ENCODE data around the gene SMCO2.
A peak's percentile ranks its signal among the peaks of the same experiment; 100 is the strongest.

Gene SMCO2

GRCh38 chr12:27446436-27446835 is at the start of gene SMCO2:
SMCO2 (plus strand) TSS chr12:27446736; CDS start chr12:27470632, 23,896 bp downstream.
- DNase-seq = no peak

DNA sequence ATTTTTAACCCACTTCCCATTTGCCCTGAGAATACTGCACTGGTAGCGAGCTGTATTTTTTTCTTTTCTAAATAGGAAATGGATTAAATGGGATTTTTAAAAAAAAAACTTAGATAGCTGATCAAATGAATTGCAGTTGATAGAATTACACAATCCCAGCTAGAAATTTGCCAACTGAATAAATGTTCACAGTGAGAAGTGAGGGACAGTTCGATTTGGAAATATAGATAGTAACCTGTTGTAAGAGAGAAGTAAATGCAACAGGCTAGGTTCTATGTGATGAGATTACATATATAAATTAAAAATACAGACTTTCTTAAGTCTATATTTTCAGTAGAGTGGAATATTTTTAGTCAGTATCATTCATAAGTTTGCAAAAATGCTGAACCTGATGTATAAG is 48.1 kb upstream of the SMCO2 start:
- DNase-seq = no peak

DNA sequence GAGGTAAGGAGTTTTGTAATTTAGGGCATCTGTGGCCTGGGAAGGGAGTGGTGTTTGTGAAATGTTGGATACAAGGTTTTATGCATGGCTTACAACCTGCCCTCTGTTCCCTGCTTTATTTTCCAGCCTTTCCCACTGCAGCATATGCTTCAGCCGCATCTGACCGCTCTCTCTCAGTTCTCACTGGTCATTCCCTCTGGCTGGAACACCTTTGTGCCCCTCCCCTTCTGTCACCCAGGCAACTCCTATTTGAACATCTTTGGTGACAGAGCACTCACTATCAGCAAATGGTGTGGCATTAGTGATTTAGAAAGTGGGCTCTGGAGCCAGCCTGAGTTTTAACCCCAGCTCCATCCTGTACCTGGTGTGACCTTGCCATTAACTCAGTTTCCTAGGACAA is 47.5 kb upstream of the SMCO2 start:
- DNase-seq = no peak

GRCh38 chr12:27400856-27401354 is 45.6 kb upstream of the SMCO2 start:
- no peak for DNase-seq

- no peak for DNase-seq
These were observed 34.5 kb upstream of the SMCO2 start for GRCh38 chr12:27412047-27412446.

DNA sequence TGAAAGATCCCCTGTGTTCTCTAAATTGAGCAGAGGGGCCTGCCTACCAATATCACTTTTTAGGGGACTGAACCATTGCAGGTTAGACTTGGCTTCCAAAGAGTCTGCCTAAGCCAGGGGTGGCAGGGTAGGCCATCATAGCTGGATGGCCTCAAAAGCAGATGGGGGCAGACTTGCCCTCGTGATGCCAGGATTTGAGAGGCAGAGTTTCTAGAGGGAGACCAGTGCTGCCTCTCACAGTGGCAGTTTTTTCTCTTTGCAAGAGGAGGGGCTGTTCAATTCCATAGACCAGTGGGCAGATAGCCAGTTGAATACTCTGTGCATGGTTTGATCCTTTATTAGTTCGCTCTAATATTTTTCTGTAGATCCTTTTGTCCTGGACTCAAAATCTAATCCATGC is 23.8 kb upstream of the SMCO2 start:
- no peak for DNase-seq

DNA sequence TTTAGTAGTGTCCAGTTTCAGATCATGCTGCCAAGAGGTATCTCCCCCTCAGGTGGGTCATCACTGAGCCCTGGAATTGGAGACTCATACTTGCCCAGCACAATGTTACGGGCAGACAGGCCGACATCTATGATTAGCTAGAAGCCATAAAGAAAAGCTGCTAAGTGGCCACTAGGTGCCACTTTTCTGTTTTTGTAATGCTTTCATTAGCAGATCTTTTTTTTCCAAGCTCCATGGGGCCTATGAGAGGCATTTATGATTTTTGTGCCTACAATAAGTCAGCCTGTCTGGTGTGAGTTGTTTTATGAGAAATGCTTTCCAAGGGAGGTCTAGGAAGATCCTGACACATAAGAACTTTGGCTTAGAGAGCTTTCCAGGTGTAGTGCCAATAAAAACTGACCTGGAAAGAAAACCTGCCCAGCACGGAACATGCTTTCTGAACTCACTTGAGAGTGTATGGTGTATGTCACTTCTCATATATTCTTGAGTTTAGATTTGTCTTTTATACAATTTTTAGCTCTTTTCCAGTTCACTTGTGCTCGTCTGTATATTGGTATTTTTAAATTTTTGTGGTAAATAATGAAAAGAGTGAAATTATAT is 21.8 kb upstream of the SMCO2 start:
- DNase-seq = peak; percentile 12

DNA sequence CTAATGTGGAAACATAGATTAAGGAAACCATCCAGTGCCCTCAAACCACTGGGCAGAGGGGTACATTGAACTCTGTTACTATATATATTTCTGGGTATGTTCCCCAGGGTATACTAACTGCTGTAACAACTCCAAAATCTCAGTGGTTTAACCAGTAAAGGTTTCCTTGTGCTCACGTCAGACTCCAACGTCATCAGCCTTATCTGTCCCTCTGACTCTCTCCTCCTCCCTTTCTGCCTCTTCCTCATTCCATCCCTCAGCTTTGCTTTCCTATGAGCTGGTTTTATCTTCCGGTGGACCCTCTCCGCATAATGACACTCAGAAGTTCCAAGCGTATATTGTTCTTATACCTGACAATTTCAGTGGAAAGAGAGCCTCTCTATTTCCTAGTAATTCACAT is 21.2 kb upstream of the SMCO2 start:
- no peak for DNase-seq

DNA sequence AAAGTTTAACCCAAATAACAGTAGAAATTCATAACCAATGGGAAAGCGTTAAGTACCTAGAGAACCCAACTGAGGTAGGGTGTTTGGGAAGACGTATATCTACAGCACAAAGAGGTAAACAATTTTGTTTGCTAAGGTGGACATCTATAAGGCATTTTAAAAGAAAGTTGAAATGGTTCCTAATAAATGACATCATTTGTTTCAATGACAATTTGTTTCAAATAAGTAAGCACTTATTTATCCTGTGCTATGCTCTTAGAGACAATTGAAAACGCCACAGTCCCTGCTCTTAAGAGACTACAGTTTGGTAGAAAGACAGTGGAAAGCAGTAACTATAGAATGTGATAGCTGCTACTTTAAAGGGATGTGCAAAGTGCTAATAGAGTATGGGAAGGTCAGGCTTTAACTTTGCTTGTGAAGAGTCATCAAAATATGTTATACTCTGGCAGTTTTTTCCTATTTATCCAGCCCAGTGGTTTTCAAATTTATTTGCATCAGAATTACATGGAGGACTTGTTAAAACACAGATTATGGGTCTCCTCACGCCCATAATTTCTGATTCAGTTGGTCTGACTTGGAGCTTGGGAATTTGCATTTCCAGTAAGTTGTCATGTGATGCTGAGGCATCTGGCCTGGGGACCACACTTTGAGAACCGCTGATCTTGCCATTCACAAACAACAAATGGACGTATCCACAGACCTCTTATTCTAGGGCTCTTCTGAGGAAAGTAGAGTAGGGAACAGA is 19.6 kb upstream of the SMCO2 start:
- DNase-seq = no peak

DNA sequence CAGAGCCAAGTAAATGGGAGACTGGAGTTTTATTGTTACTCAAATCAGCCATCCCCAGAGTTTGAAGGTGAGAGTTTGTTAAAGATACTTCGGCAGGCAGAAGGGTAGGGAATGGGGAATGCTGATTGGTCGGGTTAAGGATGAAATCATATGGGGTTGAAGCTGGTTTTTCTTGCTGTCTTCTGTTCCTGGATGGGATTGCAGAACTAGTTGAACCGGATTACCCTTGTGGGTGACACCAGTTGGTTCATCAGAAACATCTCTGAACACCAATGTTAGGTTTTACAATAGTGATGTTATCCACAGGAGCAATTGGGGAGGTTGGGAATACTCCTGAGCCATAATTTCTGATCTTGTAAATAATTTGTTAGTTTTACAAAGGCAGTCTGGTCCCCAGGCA is 18.7 kb upstream of the SMCO2 start:
- DNase-seq = no peak

DNA sequence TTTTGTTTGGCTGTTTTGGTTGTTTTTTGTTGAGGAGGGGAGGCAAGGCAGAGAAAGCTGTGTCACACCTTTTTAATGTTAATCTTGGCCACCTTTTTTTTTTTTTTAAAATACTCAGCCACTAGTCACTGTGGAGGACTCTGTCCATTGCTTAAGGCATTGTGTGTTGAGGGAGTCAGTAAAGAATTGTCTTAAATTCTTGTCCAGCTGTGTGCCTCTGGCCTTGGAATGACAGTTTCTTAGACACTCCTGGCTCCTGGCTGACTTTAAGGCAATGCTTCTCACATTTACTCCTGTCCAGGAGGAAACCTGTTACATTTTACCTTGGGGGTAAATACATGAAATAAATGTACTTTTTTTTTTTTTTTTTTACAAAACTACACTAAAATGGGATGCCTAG is 18.1 kb upstream of the SMCO2 start:
- DNase-seq = no peak

DNA sequence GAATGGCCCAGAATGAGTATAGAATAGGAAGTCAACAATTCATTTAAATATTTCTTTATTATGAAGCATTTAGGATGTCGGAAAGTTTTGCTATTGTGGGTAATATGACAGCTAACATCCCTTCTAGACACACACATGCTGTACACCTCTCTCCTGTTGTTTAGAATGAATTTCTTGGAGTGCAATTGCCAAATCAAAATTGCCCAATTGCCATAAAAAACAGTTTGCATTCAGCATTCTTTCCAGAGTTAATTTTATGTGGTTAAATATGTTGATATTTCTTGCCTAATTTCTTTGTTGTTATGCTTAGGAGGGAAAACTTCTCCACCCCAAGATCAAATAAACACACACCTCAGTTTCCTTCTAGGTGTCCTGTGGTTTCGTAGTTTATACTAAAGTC is 16.9 kb upstream of the SMCO2 start:
- DNase-seq = no peak

DNA sequence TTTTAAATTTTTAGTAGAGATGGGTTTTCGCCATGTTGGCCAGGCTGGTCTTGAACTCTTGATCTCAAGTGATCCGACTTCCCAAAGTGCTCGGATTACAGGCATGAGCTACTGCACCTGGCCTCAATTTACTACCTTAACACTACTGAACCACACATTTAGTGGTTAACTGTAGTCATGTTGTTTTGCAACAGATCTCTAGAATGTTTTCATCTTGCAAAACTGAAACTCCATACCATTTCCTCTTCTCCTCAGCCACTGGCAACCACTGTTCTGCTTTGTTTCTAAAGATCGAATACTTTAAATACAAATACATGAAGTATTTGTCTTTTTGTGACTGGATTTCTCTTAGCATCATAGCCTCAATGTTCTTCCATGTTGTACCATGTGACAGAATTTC is 15.4 kb upstream of the SMCO2 start:
- DNase-seq = no peak

DNA sequence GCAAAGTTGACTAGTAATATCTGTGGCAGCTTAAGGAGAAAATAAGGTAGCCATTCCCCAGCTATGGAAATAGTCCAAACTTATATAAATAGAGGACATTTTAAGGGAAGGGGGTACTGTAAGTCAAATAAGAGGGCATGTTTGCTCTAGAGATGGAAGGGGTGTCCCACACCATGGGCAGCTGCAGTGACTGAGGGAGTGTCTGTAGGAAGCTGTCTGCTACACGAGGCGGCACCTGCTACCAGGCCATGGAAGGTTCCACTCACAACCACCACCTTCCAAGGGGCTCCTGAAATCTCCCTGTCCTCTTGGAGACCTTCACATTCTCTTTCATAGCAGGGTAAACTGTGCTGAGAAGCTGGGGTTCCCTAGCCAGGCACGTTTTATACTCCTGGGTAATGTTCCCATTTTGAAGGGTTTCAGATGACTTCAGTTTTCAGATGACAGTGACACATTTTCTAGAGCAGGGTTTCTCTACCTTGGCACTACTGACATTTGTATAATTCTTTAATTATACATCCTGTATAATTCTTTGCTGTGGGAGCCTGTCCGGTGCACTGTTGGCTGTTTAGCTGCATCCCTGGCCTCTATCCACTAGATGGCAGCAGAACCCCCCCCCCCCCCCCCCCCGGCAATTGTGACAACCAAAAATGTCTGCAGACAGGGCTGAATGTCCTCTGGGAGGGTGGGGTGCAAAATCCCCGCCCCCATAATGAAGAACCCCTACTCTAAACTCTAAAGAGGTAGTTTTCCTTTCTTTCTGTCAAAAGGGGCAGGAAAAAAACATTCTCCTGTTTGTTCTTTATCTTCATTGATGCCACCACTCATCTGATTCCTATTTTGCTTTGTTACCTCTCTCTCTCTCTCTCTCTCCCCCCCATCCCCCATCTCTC is 11.6 kb upstream of the SMCO2 start:
- DNase-seq = peak; percentile 5

DNA sequence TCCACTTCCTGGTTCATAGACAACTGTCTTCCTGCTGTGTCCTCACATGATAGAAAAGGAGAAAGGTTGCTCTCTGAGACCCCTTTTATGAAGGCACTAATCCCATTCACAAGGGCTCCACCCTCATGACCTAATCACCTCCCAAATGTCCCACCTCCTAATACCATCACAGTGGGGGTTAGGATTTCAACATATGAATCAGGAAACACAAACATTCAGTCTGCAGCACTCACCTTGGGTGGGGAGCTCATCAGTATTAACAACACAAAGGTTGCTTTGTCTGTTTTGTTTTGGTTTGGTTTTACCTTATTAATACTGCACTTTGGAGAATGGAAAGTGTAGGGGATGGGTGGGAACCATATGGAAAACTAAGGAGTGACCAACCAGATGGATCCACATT is 10.5 kb upstream of the SMCO2 start:
- no peak for DNase-seq

DNA sequence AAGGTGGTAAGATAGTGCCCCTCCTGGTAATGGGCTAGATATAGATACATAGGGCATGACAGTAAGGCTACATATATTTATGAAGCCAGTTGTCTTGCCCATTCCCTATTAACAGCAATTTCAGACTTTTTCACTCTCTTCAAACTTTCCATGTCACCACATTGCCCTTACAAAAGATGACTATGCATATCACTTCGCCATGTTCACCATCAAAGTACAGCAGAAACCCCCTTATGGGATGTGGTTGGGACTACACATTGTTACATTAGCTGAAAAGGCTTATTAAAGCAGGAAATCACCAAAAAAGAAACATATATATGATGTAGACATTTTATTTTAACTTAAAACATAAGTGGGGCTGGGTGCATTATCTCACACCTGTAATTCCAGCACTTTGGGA is 9.8 kb upstream of the SMCO2 start:
- DNase-seq = no peak

DNA sequence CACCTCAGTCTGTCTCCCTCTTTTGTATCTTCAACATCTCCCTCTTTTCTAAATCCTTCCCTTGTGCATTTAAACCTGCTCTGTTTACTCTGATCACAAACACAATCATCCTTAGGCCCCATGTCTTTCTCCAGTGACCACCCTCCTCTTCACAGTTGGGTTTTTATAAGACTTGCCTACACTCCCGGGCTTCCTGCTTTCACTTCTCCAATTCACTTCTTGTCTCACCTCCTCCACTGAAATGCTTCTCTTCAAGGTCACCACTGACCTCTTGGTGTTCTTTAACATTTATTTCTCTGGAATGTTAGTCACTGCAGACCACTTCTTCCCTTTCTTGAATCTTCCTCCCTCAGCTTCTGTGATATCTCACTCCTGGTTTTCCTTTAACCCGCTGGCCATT is 8.7 kb upstream of the SMCO2 start:
- no peak for DNase-seq

- DNase-seq = no peak
These were observed 1.2 kb downstream of the SMCO2 start for GRCh38 chr12:27447761-27448160.

DNA sequence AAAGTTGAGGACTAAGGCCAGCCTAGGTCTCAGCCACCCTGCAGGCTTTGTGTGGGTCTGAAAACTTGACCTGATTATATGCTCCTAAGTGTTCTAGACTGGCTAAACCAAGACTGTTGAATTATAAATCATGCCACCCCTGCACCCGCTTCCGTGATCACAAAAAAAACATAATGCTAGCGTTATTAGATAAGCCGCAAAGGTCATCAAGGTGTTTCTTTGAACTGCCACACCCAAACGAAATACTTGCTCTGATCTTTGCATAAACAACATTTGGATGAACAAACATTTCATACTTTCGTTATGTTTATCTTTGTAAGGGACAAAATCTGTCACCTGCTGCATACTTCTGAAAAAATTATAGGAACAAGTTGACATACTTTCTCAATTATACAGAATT is 2.5 kb downstream of the SMCO2 start:
- DNase-seq = no peak

DNA sequence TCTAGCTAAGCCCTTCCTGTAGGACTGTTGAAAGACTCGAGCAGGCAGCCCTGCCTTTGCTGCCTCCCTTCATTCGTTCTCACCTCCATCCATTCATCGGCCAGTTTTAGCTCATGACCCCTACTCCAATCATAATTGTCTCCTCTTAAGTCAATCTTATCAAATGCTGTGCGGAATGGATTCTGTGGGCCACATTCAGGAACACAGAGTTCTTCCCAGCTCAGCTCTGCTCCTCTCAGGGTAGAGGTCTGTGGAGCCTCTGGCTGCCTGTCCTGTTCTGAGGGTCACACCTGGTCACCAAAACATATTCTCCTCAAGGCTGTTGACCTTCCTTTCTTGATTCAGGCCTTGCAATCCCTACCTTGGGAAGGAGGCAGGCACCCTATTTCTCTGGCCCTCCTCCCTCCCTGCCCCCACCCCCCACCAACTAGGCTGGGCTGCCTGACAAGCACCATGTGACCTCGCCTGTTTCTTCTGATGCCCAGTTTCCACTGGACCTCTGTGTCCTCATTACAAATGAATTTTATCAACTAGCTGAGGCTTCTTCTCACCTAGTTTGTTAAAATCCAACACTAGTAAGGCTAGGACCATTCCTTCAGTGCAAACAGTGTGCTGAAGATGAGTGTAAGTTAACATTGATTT is 3.5 kb downstream of the SMCO2 start:
- no peak for DNase-seq

DNA sequence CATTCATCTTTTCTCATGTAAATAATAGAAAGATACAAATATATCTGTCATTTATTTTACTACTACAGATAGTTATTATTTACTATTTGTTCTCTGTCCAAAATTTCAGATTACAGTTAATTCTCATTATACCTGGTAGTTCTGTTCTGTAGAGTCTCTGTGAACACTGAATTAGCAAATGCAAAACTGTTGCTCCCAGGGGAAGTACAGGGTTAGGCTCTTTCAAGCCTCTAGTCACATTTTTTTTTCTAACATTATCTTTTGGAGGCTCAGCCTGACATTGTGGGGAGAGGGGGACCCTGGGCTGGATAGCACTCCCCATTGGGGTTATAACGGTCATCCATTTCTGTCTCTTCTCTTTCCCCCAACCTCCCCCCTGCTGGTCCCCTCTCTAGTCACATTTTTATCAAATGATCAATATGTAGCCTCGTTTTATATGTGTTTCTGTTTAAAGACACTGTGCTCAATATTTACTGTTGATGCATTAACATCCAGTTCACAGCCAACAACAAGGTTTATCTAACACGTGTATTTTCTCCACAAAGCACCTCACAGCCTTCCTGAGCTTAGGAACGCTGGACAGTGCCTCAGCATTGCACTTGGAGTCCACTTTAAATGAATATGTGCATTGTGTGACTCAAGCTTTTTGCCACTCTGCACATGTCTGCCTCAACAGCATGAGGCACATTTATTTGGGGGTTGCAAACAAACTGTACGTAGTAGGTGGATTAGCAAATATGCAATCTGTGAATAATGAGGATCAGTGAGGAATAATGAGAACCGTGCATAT is 4.7 kb downstream of the SMCO2 start:
- no peak for DNase-seq

DNA sequence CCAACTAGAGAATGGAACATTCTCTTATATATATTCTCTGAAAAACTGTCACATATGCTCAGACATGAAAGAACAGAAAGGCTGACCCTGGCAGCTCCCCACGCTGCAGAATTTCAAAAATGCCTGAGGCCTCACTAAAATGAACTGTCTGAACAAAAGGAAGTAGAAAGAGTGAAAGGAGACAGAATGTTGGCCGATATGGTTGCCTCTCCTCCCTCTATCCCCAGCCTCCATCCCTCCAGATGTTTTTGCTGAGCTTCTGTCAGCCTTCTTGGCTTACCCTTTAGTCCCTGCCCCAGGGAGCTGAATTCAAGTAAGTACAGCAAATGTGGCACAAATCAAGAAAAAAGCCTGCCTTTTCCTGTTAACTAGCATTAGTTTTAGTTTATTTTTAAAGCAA is 6.9 kb downstream of the SMCO2 start:
- no peak for DNase-seq
